Measurements from ENCODE around the gene DEDD2. TPM values are rescaled to one million over a fixed set of nuclear protein-coding genes. Genes with fewer than 3 reads are reported as not detected.
A peak's percentile ranks its signal among the peaks of the same experiment; 100 is the strongest.

The DEDD2 gene
- total and polyA plus RNA-seq, 11 donors = 11.1 to 24.1 (median 17.2) TPM

DNA sequence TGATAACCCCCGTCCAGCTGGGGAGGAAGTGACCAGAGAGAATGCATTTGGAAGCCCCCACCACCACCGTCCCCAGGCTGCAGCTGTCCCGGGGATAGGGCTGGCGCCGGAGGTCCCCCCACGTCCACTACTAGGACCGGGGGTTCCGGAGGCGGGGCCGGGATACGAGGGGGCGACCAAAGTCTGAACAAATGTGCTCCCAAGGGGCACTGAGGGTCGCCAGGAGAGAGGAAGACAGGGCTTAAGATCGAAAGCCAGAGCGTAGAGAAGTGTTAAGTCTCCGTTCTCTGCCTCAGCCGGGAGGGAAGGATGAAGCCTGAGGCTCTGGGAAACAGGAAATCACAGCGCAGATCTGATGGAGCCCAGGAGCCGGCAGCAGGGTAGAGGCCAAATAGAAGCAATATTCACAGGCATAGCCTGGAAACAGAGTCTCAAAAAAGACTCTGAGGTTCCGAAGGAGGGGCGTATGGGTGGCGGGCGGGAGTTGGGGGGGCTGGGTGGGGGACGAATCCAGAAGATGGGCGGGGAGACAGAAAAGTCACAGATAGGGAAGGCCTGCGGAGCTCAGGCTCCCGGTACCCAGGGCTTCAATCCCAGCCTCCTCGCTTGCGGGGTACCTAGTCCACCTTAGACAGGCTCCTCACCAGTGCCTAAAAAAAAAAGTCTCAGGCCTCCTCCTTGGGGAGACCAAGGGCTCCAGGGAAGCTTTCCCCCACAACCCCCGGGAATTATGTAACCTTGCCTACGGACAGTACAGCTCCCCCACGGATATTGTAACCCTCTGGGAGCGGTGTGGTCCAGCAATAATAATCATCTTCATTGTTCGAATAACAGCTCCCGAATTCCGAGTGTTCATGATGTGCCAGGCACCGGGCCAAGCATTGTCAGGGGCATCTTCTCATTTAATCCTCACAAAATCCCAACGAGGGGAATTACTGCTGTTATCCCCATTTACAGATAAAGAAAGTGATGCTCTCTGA is 38.6 kb upstream of the DEDD2 start:
- DNase-seq = peak; percentile 69 to 82 (median 77)
- H3K4me1 ChIP-seq = peaks cover 8 to 43% (median 29%) of the 10 kb centered on the region in 12 donors
- no peaks in the 10 kb centered on the region for H3K9me3 ChIP-seq
- peak overlapping the region; percentile 94 to 100 (median 99) for H3K27ac ChIP-seq
- WGBS, 4 donors = 3 to 6% (median 5%) methylated on average over 28 to 38 of the region's 38 CpGs
- H3K4me3 ChIP-seq = peak overlapping the region; percentile 74 to 100 (median 94)
- H3K36me3 ChIP-seq = no peaks in the 10 kb centered on the region
- intact Hi-C loops (cut with DNase I) = loop anchor here in 4 of 10 donors (1.0 to 2.0 kb wide), 4 partner anchors 12 to 27 kb away; partner anchors contain the start of gene CIC (in 3 of the 4)
- no peaks in the 10 kb centered on the region for H3K27me3 ChIP-seq
- TF ChIP-seq, protein P1, sequence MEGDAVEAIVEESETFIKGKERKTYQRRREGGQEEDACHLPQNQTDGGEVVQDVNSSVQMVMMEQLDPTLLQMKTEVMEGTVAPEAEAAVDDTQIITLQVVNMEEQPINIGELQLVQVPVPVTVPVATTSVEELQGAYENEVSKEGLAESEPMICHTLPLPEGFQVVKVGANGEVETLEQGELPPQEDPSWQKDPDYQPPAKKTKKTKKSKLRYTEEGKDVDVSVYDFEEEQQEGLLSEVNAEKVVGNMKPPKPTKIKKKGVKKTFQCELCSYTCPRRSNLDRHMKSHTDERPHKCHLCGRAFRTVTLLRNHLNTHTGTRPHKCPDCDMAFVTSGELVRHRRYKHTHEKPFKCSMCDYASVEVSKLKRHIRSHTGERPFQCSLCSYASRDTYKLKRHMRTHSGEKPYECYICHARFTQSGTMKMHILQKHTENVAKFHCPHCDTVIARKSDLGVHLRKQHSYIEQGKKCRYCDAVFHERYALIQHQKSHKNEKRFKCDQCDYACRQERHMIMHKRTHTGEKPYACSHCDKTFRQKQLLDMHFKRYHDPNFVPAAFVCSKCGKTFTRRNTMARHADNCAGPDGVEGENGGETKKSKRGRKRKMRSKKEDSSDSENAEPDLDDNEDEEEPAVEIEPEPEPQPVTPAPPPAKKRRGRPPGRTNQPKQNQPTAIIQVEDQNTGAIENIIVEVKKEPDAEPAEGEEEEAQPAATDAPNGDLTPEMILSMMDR (IDR thresholded peaks at IDR 0.05) = no peak
- TF ChIP-seq POLR2A (IDR thresholded peaks at IDR 0.05) = no peak
- ATAC-seq = peak; percentile 1 to 45 (median 10)

GRCh38 chr19:42254850-42255765 is 37.6 kb upstream of the DEDD2 start, which contains the start of gene ERF:
Gene ERF (minus strand): TSS chr19:42255128. CDS start chr19:42254999, 129 bp downstream.
- no peaks in the 10 kb centered on the region for H3K27me3 ChIP-seq
- peak within 1 kb of the TSS; percentile 74 to 100 (median 94) for H3K4me3 ChIP-seq
- peaks cover 0 to 4% (median 0%) of the 10 kb centered on the region in 9 donors for H3K36me3 ChIP-seq
- H3K9me3 ChIP-seq = no peaks in the 10 kb centered on the region
- intact Hi-C loops (cut with DNase I) = loop anchor here in 5 of 10 donors (1.0 to 2.0 kb wide), 5 partner anchors 13 to 29 kb away; partner anchors contain the start of gene CIC (in 3 of the 5)
- peak within 1 kb of the TSS; percentile 94 to 100 (median 99) for H3K27ac ChIP-seq
- 0 to 1% (median 1%) methylated on average over 23 to 75 of the region's 75 CpGs for WGBS, 4 donors
- H3K4me1 ChIP-seq = peaks cover 10 to 53% (median 39%) of the 10 kb centered on the region in 12 donors
- ATAC-seq (peak; percentile 64 to 84 (median 80)), DNase-seq (peak; percentile 94 to 98 (median 96))
- TF ChIP-seq, protein P1 (IDR thresholded peaks at IDR 0.05) = no peak
- TF ChIP-seq POLR2A (IDR thresholded peaks at IDR 0.05) = peak; percentile 98 to 100

GRCh38 chr19:42254089-42254849 is 36.8 kb upstream of the DEDD2 start:
- H3K36me3 ChIP-seq = peaks cover 0 to 12% (median 7%) of the 10 kb centered on the region in 9 donors
- ATAC-seq (peak; percentile 3 to 24 (median 17)), DNase-seq (peak; percentile 74 to 86 (median 83))
- 0% methylated on average over 33 to 70 of the region's 70 CpGs for WGBS, 4 donors
- peak overlapping the region; percentile 94 to 100 (median 99) for H3K27ac ChIP-seq
- TF ChIP-seq, protein P1 (IDR thresholded peaks at IDR 0.05) = peak in 2 of 12 donors; percentile 28 to 30
- TF ChIP-seq POLR2A (IDR thresholded peaks at IDR 0.05) = no peak
- peak overlapping the region; percentile 74 to 100 (median 94) for H3K4me3 ChIP-seq
- no peaks in the 10 kb centered on the region for H3K9me3 ChIP-seq
- H3K4me1 ChIP-seq = peaks cover 12 to 61% (median 45%) of the 10 kb centered on the region in 12 donors
- intact Hi-C loops (cut with DNase I) = loop anchor here in 4 of 10 donors (1.0 to 2.0 kb wide), 4 partner anchors 15 to 30 kb away; partner anchors contain the start of gene CIC (in 3 of the 4)
- no peaks in the 10 kb centered on the region for H3K27me3 ChIP-seq
